Smooth muscle cell (in vitro differentiated cells): Measurements from ENCODE around the gene STIP1. TPM values are rescaled to one million over a fixed set of nuclear protein-coding genes. Genes with fewer than 3 reads are reported as not detected.

ENCODE experiments used
- DNase-seq: peaks from one replicate; lab custom pipeline; 2025; ENCODE audit not compliant: unreplicated experiment; lab: John Stamatoyannopoulos, UW
- H2AFZ ChIP-seq: fragments of 200-600 bp; sonication (generic); 2 replicates; pipeline ENCODE4 v1.6.0; 2016; ENCODE audit warnings: antibody characterized with exemption, low read depth, mild to moderate bottlenecking
- H3F3A ChIP-seq: fragments of 200-600 bp; sonication (generic); 2 replicates; pipeline ENCODE4 v1.6.0; 2017; ENCODE audit warnings: antibody characterized with exemption, low read depth
- H3K27ac ChIP-seq: fragments of 200-600 bp; sonication (generic); 2 replicates; pipeline ENCODE4 v1.5.1; 2016; ENCODE audit warnings: low read depth, mild to moderate bottlenecking
- H3K27me3 ChIP-seq: fragments of 200-600 bp; sonication (generic); 2 replicates; pipeline ENCODE4 v1.6.1; 2016; ENCODE audit warnings: low read depth, mild to moderate bottlenecking
- H3K36me3 ChIP-seq: fragments of 200-600 bp; sonication (generic); 2 replicates; pipeline ENCODE4 v1.5.1; 2016; ENCODE audit warnings: low read depth
- H3K4me1 ChIP-seq: fragments of 200-600 bp; sonication (generic); 2 replicates; pipeline ENCODE4 v1.5.1; 2016; ENCODE audit warnings: low read depth
- H3K4me2 ChIP-seq: fragments of 200-600 bp; sonication (generic); 2 replicates; pipeline ENCODE4 v1.6.0; 2016; ENCODE audit warnings: mild to moderate bottlenecking
- H3K4me3 ChIP-seq: fragments of 200-600 bp; sonication (generic); 2 replicates; pipeline ENCODE4 v1.5.1; 2016; ENCODE audit warnings: mild to moderate bottlenecking
- H3K79me2 ChIP-seq: fragments of 200-600 bp; sonication (generic); 2 replicates; pipeline ENCODE4 v1.6.0; 2016; ENCODE audit warnings: low read depth, mild to moderate bottlenecking
- H3K9ac ChIP-seq: fragments of 200-600 bp; sonication (generic); 2 replicates; pipeline ENCODE4 v1.6.0; 2016; ENCODE audit warnings: low read depth
- H3K9me3 ChIP-seq: fragments of 200-600 bp; sonication (generic); replicated peaks from 2 replicates; pipeline ENCODE4 v1.5.1; 2016; ENCODE audit warnings: low read depth
- H4K20me1 ChIP-seq: fragments of 200-600 bp; sonication (generic); 2 replicates; pipeline ENCODE4 v1.6.0; 2016; ENCODE audit warnings: low read depth
- CTCF ChIP-seq: fragments of 200-600 bp; sonication (generic); IDR thresholded peaks from 2 replicates; pipeline ENCODE4 v1.5.1; 2017; ENCODE audit warnings: borderline replicate concordance, mild to moderate bottlenecking, antibody characterized with exemption; ENCODE audit not compliant: insufficient read depth, poor library complexity, severe bottlenecking
- WGBS: methylation state at CpG from one replicate; pipeline ENCODE4 v1.1.7; 2016; ENCODE audit warnings: low lambda C conversion rate; 5-methylcytosine and 5-hydroxymethylcytosine counted together
- polyA plus RNA-seq: library from polyadenylated mRNA; unstranded; fragments of >200 nt; fragmentation: Nextera tagmentation; extraction: Ambion mirVana; gene quantifications from 2 replicates; pipeline ENCODE4 v1.2.1, GENCODE V29; 2016
- total RNA-seq: library from RNA; depleted of rRNA; stranded (reverse); fragments of >200 nt; gene quantifications from 2 replicates; pipeline ENCODE4 v1.2.3, GENCODE V29; 2014

The STIP1 gene
- total and polyA plus RNA-seq, 2 experiments from 2014 or later: 114 to 117 TPM

- WGBS: under 1% methylated on average over 58 of the region's 62 CpGs
- Histone ChIP-seq H3F3A (no peaks in the 10 kb centered on the region), H3K9me3 (no peaks in the 10 kb centered on the region), H3K4me1 (peaks cover 19% of the 10 kb centered on the region), H3K79me2 (peaks cover 22% of the 10 kb centered on the region), H3K4me2 (peak within 1 kb of the TSS; percentile 97), H3K36me3 (no peaks in the 10 kb centered on the region), H2AFZ (peak within 1 kb of the TSS; percentile 84), H3K4me3 (peak within 1 kb of the TSS; percentile 79), H3K9ac (peak within 1 kb of the TSS; percentile 61), H4K20me1 (no peaks in the 10 kb centered on the region), H3K27me3 (no peaks in the 10 kb centered on the region), H3K27ac (peak within 1 kb of the TSS; percentile 44)
- DNase-seq: peak; percentile 75
- no peak for TF ChIP-seq CTCF
Observed at GRCh38 chr11:64230171-64230984, 44.4 kb downstream of the STIP1 start, which contains the start of gene DNAJC4. Gene DNAJC4 (plus strand): TSS chr11:64230548. CDS start chr11:64230855, 307 bp downstream.

GRCh38 chr11:64230985-64231365 lies 45.0 kb downstream of the STIP1 start:
- no peak for DNase-seq
- H3K36me3 ChIP-seq: no peaks in the 10 kb centered on the region
- peak overlapping the region; percentile 61 for H3K9ac ChIP-seq
- no peaks in the 10 kb centered on the region for H3F3A ChIP-seq
- H3K4me3 ChIP-seq: peak overlapping the region; percentile 79
- H3K4me1 ChIP-seq: peaks cover 19% of the 10 kb centered on the region
- H3K9me3 ChIP-seq: no peaks in the 10 kb centered on the region
- H3K79me2 ChIP-seq: peaks cover 22% of the 10 kb centered on the region
- peak overlapping the region; percentile 3 for H3K27ac ChIP-seq
- peak overlapping the region; percentile 97 for H3K4me2 ChIP-seq
- TF ChIP-seq CTCF: no peak
- peak overlapping the region; percentile 84 for H2AFZ ChIP-seq
- WGBS: 12% methylated on average over 8 of the region's 8 CpGs
- H3K27me3 ChIP-seq: no peaks in the 10 kb centered on the region
- peaks cover 4% of the 10 kb centered on the region for H4K20me1 ChIP-seq

- H3K27me3 ChIP-seq: no peaks in the 10 kb centered on the region
- TF ChIP-seq CTCF: no peak
- H3K79me2 ChIP-seq: peaks cover 18% of the 10 kb centered on the region
- H3K36me3 ChIP-seq: no peaks in the 10 kb centered on the region
- H3K4me3 ChIP-seq: no peak overlapping the region
- no peak for DNase-seq
- peaks cover 4% of the 10 kb centered on the region for H4K20me1 ChIP-seq
- H3K4me2 ChIP-seq: peak overlapping the region; percentile 97
- H3K27ac ChIP-seq: no peak overlapping the region
- H3K9me3 ChIP-seq: no peaks in the 10 kb centered on the region
- WGBS: 89% methylated on average over 7 of the region's 7 CpGs
- no peak overlapping the region for H2AFZ ChIP-seq
- H3K4me1 ChIP-seq: peaks cover 18% of the 10 kb centered on the region
- H3K9ac ChIP-seq: no peak overlapping the region
- H3F3A ChIP-seq: no peaks in the 10 kb centered on the region
Observed at GRCh38 chr11:64231546-64231945, 45.6 kb downstream of the STIP1 start.
